Myocyte (in vitro differentiated cells): ENCODE data around the gene GSK3B. TPM values are rescaled to one million over a fixed set of nuclear protein-coding genes. Genes with fewer than 3 reads are reported as not detected.

Experiments
- DNase-seq: peaks from one replicate; pipeline ENCODE4 v3.0.0-alpha.2; 2012; ENCODE audit warnings: low read depth
- total RNA-seq: library from RNA; depleted of rRNA; stranded (reverse); fragments of >200 nt; gene quantifications from 2 replicates; pipeline ENCODE4 v1.2.3, GENCODE V29; 2014

The GSK3B gene
- total RNA-seq, 1 donor from 2014 or later, result 68.4 TPM

GRCh38 chr3:119826711-119827608 lies 267.3 kb downstream of the GSK3B start:
- no peak for DNase-seq

GRCh38 chr3:119825820-119826219 lies 268.4 kb downstream of the GSK3B start:
- DNase-seq, result no peak

- no peak for DNase-seq
These were observed 274.4 kb downstream of the GSK3B start for GRCh38 chr3:119819806-119820205.

- no peak for DNase-seq
These were observed 275.3 kb downstream of the GSK3B start for GRCh38 chr3:119818937-119819336.

GRCh38 chr3:119817583-119818363 lies 276.5 kb downstream of the GSK3B start:
- DNase-seq, result peak; percentile 59

GRCh38 chr3:119817071-119817470 lies 277.2 kb downstream of the GSK3B start:
- DNase-seq, result peak; percentile 60

GRCh38 chr3:119815716-119816115 lies 278.5 kb downstream of the GSK3B start:
- no peak for DNase-seq

- no peak for DNase-seq
These were observed 281.7 kb downstream of the GSK3B start for GRCh38 chr3:119812491-119813058.

GRCh38 chr3:119810018-119810435 lies 284.2 kb downstream of the GSK3B start:
- no peak for DNase-seq

- DNase-seq, result no peak
These were observed 284.8 kb downstream of the GSK3B start for GRCh38 chr3:119809249-119810017.

GRCh38 chr3:119808843-119809242 lies 285.4 kb downstream of the GSK3B start:
- no peak for DNase-seq

- DNase-seq, result no peak
These were observed 286.0 kb downstream of the GSK3B start for GRCh38 chr3:119808244-119808643.

- no peak for DNase-seq
These were observed 293.4 kb downstream of the GSK3B start for GRCh38 chr3:119800844-119801243.

- no peak for DNase-seq
These were observed 297.5 kb downstream of the GSK3B start for GRCh38 chr3:119796785-119797184.

- no peak for DNase-seq
These were observed 297.9 kb downstream of the GSK3B start for GRCh38 chr3:119796368-119796767.

- DNase-seq, result no peak
These were observed 298.4 kb downstream of the GSK3B start for GRCh38 chr3:119795849-119796248.

GRCh38 chr3:119794971-119795612 lies 299.2 kb downstream of the GSK3B start:
- peak; percentile 57 for DNase-seq

GRCh38 chr3:119794401-119794800 lies 299.8 kb downstream of the GSK3B start:
- no peak for DNase-seq

- DNase-seq, result no peak
These were observed 302.0 kb downstream of the GSK3B start for GRCh38 chr3:119792270-119792669.

- no peak for DNase-seq
These were observed 303.9 kb downstream of the GSK3B start for GRCh38 chr3:119790369-119790768.

GRCh38 chr3:119786409-119786808 lies 307.8 kb downstream of the GSK3B start:
- no peak for DNase-seq
